Measurements from ENCODE around the gene LEPROT.
"Not testable (repeated sequence)": the region's sequence is repeated elsewhere in the genome, so short reads cannot be mapped to it uniquely, and the experiment has no call there.

LEPROT gene

GRCh38 chr1:65420590-65421350 is at the start of gene LEPROT, which contains the start of gene LEPR:
Gene LEPROT, plus strand, starts transcription at chr1:65420668. Its CDS starts 57 bp downstream, at chr1:65420725.
Gene LEPR, plus strand, starts transcription at chr1:65420668. Its CDS starts 144,898 bp downstream, at chr1:65565566.
- DNase-seq = peak; percentile 91

GRCh38 chr1:65371544-65371943 is 48.9 kb upstream of the LEPROT start:
- no peak for DNase-seq

- DNase-seq = no peak
These were observed 47.9 kb upstream of the LEPROT start for GRCh38 chr1:65372557-65372956.

- no peak for DNase-seq
These were observed 42.8 kb upstream of the LEPROT start for GRCh38 chr1:65377496-65378246.

GRCh38 chr1:65378247-65378946 is 42.1 kb upstream of the LEPROT start:
- no peak for DNase-seq

- not testable (repeated sequence) for DNase-seq
These were observed 36.0 kb upstream of the LEPROT start for GRCh38 chr1:65384426-65384825.

- DNase-seq = peak; percentile 7
These were observed 34.0 kb upstream of the LEPROT start for GRCh38 chr1:65386439-65386838.

GRCh38 chr1:65387821-65388220 is 32.6 kb upstream of the LEPROT start:
- DNase-seq = no peak

- no peak for DNase-seq
These were observed 31.4 kb upstream of the LEPROT start for GRCh38 chr1:65388908-65389695.

- DNase-seq = no peak
These were observed 28.0 kb upstream of the LEPROT start for GRCh38 chr1:65392497-65392896.

- DNase-seq = no peak
These were observed 27.1 kb upstream of the LEPROT start for GRCh38 chr1:65393347-65393746.

- DNase-seq = no peak
These were observed 26.5 kb upstream of the LEPROT start for GRCh38 chr1:65393928-65394327.

GRCh38 chr1:65395887-65396612 is 24.4 kb upstream of the LEPROT start:
- no peak for DNase-seq

- DNase-seq = no peak
These were observed 22.4 kb upstream of the LEPROT start for GRCh38 chr1:65398083-65398482.

GRCh38 chr1:65399003-65399402 is 21.5 kb upstream of the LEPROT start:
- DNase-seq = no peak

- DNase-seq = no peak
These were observed 18.9 kb upstream of the LEPROT start for GRCh38 chr1:65401612-65402011.

- no peak for DNase-seq
These were observed 15.5 kb upstream of the LEPROT start for GRCh38 chr1:65404941-65405340.

- DNase-seq = no peak
These were observed 12.6 kb upstream of the LEPROT start for GRCh38 chr1:65407877-65408276.

- no peak for DNase-seq
These were observed 11.2 kb upstream of the LEPROT start for GRCh38 chr1:65409314-65409713.

- DNase-seq = no peak
These were observed 10.6 kb upstream of the LEPROT start for GRCh38 chr1:65409816-65410326.

GRCh38 chr1:65412256-65412983 is 8.0 kb upstream of the LEPROT start:
- no peak for DNase-seq
